GM23248 (cell line): ENCODE measurements around the gene CTNNA3.

Source experiments
- EZH2 ChIP-seq: fragments of 200-600 bp; sonication (generic); IDR thresholded peaks from 2 replicates; pipeline ENCODE4 v1.6.1; 2018; ENCODE audit warnings: antibody characterized with exemption, mild to moderate bottlenecking; ENCODE audit not compliant: insufficient read depth, poor library complexity, severe bottlenecking
- EZH2phosphoT487 ChIP-seq: fragments of 200-600 bp; sonication (generic); IDR thresholded peaks from 2 replicates; pipeline ENCODE4 v1.6.1; 2018; ENCODE audit warnings: antibody characterized with exemption, moderate library complexity, mild to moderate bottlenecking, low read depth; ENCODE audit not compliant: insufficient read depth

DNA sequence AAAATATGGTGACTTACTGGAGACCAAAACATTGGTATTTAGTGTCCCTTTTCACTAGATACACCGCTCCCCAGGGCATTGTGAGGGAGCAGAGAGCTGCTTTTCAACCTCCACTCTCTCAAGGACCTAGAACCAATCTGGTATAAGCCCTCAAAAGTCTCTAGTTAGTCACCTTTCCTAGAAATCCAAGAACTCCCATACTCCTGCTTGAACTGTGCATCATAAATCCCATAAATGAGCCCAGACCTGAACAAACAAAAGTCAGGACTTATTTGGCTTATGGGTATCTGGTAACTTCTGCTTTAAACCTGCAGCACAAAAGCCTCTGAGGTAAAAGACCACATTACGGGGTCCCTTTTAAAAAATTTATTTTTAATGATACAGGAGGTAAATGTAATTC is 1373.2 kb downstream of the CTNNA3 start:
- TF ChIP-seq EZH2 (no peak), EZH2phosphoT487 (no peak)
